ENCODE measurements around the gene CDH12.

CDH12 gene

DNA sequence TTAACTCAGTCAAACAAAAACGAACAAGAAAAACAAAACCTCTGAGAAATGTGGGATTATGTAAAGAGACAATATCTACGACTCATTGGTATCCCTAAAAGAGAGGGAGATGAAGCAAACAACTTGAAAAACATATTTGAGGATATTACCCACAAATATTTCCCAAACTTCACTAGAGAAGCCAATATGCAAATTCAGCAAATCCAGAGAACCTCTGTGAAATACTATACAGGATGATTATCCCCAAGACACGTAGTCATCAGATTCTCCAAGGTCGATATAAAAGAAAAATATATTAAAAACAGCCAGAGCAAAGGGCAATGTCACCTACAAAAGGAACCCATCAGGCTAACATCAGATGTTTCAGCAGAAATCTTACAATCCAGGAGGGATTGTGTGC, 226.1 kb downstream of the CDH12 start:
- Histone ChIP-seq H3K27me3 (replicated peaks) (no peaks in the 10 kb centered on the region), H3K4me3 (ENCODE audit: low read depth, low read length) (no peak overlapping the region), H3K27ac (no peak overlapping the region), H3K36me3 (replicated peaks) (no peaks in the 10 kb centered on the region)
- no peak for DNase-seq
- in situ Hi-C loops (cut with HindIII; ENCODE audit: low pct_ligation_motif_present, low sequenced_read_pairs), result no loop called here
- TF ChIP-seq, protein P1, sequence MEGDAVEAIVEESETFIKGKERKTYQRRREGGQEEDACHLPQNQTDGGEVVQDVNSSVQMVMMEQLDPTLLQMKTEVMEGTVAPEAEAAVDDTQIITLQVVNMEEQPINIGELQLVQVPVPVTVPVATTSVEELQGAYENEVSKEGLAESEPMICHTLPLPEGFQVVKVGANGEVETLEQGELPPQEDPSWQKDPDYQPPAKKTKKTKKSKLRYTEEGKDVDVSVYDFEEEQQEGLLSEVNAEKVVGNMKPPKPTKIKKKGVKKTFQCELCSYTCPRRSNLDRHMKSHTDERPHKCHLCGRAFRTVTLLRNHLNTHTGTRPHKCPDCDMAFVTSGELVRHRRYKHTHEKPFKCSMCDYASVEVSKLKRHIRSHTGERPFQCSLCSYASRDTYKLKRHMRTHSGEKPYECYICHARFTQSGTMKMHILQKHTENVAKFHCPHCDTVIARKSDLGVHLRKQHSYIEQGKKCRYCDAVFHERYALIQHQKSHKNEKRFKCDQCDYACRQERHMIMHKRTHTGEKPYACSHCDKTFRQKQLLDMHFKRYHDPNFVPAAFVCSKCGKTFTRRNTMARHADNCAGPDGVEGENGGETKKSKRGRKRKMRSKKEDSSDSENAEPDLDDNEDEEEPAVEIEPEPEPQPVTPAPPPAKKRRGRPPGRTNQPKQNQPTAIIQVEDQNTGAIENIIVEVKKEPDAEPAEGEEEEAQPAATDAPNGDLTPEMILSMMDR (IDR thresholded peaks at IDR 0.05; ENCODE audit: low read depth, low read length, missing control alignments), result no peak

DNA sequence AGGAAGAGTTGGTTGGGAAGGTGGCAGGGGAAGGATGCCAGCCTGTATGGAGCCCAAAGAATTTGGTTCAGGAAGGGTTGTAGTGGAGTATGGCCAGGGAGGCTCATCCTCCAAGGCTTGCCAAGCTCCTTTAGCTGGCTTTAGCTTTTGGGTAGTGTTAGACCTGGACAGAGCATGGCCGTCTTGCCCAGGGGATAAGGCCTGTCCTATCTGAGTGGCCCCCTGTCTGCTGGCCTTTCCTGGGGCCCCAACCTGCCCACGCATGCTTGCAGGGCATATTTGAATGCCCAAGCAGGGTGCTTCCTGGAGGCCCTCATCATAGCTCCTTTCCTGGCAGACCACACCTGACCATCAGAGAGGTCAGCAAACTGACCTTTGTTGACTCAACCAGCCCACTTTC, 227.7 kb downstream of the CDH12 start:
- Histone ChIP-seq H3K27me3 (replicated peaks) (no peaks in the 10 kb centered on the region), H3K27ac (no peak overlapping the region), H3K36me3 (replicated peaks) (no peaks in the 10 kb centered on the region), H3K4me3 (ENCODE audit: low read depth, low read length) (no peak overlapping the region)
- in situ Hi-C loops (cut with HindIII; ENCODE audit: low pct_ligation_motif_present, low sequenced_read_pairs), result no loop called here
- no peak for DNase-seq
- TF ChIP-seq, protein P1 (IDR thresholded peaks at IDR 0.05; ENCODE audit: low read depth, low read length, missing control alignments), result no peak

DNA sequence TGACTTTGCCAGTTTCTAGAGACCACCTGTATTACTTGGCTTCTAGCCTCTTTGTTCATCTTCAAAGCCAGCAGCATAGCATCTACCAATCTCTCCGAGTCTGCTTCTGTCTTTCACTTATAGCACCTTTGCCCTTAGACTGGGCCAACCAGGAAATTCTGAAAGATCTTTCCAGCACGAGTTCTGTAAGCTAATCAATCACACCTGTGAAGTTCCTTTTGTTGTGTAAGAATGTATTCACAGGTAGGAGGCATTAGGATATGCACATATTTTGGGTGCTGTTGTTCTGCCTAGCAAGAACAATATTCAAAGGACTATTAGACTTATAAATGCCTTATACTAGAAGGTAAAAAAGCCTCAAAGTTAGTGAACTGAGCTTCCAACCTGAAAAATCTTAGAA, 232.1 kb downstream of the CDH12 start:
- in situ Hi-C loops (cut with HindIII; ENCODE audit: low pct_ligation_motif_present, low sequenced_read_pairs), result no loop called here
- no peak overlapping the region for H3K27ac ChIP-seq
- H3K27me3 ChIP-seq (replicated peaks), result no peaks in the 10 kb centered on the region
- DNase-seq, result no peak
- H3K36me3 ChIP-seq (replicated peaks), result no peaks in the 10 kb centered on the region
- TF ChIP-seq, protein P1 (IDR thresholded peaks at IDR 0.05; ENCODE audit: low read depth, low read length, missing control alignments), result no peak
- no peak overlapping the region for H3K4me3 ChIP-seq (ENCODE audit: low read depth, low read length)

DNA sequence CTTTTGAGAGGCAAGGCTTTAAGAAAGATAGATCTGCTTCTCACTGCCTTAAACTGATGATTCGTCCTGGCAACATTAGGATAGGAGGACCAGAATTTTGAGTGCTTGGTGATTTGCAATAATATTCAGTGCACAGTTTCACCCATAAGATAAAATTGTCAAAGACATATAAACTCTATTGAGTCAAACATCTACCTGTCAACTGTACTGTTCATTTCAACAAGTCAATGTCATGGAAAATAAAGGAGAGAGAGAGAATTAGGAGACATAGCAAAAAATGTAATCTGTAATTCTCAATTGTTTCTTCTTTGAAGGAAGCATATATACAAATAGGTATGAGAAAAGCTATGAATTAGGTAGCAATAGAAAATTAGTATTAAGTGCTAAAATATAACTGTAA, 237.2 kb downstream of the CDH12 start:
- H3K27me3 ChIP-seq (replicated peaks), result no peaks in the 10 kb centered on the region
- H3K36me3 ChIP-seq (replicated peaks), result no peaks in the 10 kb centered on the region
- no peak overlapping the region for H3K4me3 ChIP-seq (ENCODE audit: low read depth, low read length)
- in situ Hi-C loops (cut with HindIII; ENCODE audit: low pct_ligation_motif_present, low sequenced_read_pairs), result no loop called here
- no peak overlapping the region for H3K27ac ChIP-seq
- TF ChIP-seq, protein P1 (IDR thresholded peaks at IDR 0.05; ENCODE audit: low read depth, low read length, missing control alignments), result no peak
- no peak for DNase-seq

DNA sequence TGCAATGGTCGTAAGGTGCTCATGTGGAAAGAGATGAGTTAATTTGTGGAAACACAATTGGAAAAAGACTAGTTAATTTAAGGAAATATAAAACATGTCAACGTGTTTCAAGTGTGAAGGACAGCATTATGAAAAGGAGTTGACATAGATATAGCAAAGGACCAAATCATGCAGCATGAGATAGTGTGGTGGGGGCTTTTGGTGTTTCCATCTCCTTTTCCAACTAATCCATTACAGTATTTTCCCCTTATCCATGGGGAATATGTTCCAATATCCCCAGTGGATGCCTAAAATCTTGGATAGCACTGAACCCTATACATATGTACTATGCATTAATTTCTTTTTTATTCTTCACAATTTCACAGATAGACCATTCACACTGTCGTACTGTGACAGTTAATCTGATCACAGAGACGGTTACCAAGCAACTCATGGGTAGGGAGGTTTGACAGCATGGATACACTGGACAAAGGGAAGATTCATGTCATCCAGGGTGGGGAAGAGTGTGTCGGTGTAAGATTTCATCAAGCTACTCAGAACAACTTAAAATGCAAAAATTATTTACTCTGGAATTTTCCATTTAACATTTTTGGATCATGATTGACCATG, 238.6 kb downstream of the CDH12 start:
- in situ Hi-C loops (cut with HindIII; ENCODE audit: low pct_ligation_motif_present, low sequenced_read_pairs), result no loop called here
- Histone ChIP-seq H3K36me3 (replicated peaks) (no peaks in the 10 kb centered on the region), H3K27me3 (replicated peaks) (no peaks in the 10 kb centered on the region), H3K4me3 (ENCODE audit: low read depth, low read length) (no peak overlapping the region), H3K27ac (no peak overlapping the region)
- TF ChIP-seq, protein P1 (IDR thresholded peaks at IDR 0.05; ENCODE audit: low read depth, low read length, missing control alignments), result no peak
- no peak for DNase-seq

DNA sequence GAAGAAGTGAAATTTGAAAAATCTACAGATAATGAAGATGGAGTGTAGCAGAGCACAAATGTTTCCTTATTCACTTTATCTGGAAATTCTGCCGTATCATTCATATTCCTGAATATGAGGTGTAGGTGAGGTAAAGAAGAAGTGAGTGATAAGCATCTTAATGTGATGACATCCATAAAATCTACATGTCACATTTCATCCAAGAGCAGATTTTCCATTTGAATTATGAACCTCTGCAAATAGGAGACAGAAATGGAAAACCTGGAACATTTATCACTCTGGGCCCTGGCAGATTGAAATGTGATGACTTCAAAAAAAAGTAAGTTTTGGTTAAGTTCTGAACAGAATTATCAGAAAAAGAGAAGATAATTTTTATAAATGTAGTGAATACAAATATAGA, 240.2 kb downstream of the CDH12 start:
- Histone ChIP-seq H3K4me3 (ENCODE audit: low read depth, low read length) (no peak overlapping the region), H3K27ac (no peak overlapping the region), H3K27me3 (replicated peaks) (no peaks in the 10 kb centered on the region), H3K36me3 (replicated peaks) (no peaks in the 10 kb centered on the region)
- DNase-seq, result no peak
- in situ Hi-C loops (cut with HindIII; ENCODE audit: low pct_ligation_motif_present, low sequenced_read_pairs), result no loop called here
- TF ChIP-seq, protein P1 (IDR thresholded peaks at IDR 0.05; ENCODE audit: low read depth, low read length, missing control alignments), result no peak

Measured in brain microvascular endothelial cell (primary cell).